Thyroid gland (tissue), 4 donors: ENCODE data around the gene SVOP. TPM values are rescaled to one million over a fixed set of nuclear protein-coding genes. Genes with fewer than 3 reads are reported as not detected.
A peak's percentile ranks its signal among the peaks of the same experiment; 100 is the strongest.

Experiments used
- DNase-seq, 2 donors: peaks; one replicate each; pipeline ENCODE4 v3.0.0-alpha.2; 2019
- H3K27ac ChIP-seq, 3 donors: fragments of 200-600 bp; sonication (generic); 1 replicate in 2 of 3; 2 replicates in 1 of 3; pipeline ENCODE4 v1.5.1; 2016 to 2019; ENCODE audit warnings: mild to moderate bottlenecking in 1 of 3, moderate library complexity in 1 of 3
- H3K27me3 ChIP-seq: fragments of 200-600 bp; sonication (generic); one replicate; pipeline ENCODE4 v1.5.1; 2019
- H3K36me3 ChIP-seq, 2 donors: fragments of 200-600 bp; sonication (generic); one replicate each; pipeline ENCODE4 v1.5.1; 2016 to 2019
- H3K4me1 ChIP-seq, 2 donors: fragments of 200-600 bp; sonication (generic); one replicate each; pipeline ENCODE4 v1.5.1; 2017 to 2019
- H3K4me3 ChIP-seq, 3 donors: fragments of 200-600 bp; sonication (generic); replicated peaks in 1 of 3; 1 replicate in 2 of 3; 2 replicates in 1 of 3; pipeline ENCODE4 v1.5.1; 2016; ENCODE audit warnings: mild to moderate bottlenecking in 1 of 3
- H3K9me3 ChIP-seq: fragments of 200-600 bp; sonication (generic); one replicate; pipeline ENCODE4 v1.5.1; 2017
- CTCF ChIP-seq, 6 experiments: fragments of 200-600 bp in 3 of 6; fragments of 450-650 bp in 3 of 6; sonication (generic) in 3 of 6; IDR thresholded peaks; one replicate each; pipeline ENCODE4 v1.5.1; 2016 to 2019; ENCODE audit warnings: antibody characterized with exemption in 6 of 6, mild to moderate bottlenecking in 2 of 6, inconsistent platforms in 1 of 6, moderate library complexity in 1 of 6
- POLR2A ChIP-seq, 2 donors: fragments of 450-650 bp; IDR thresholded peaks; one replicate each; pipeline ENCODE4 v1.6.1; 2017; ENCODE audit warnings: antibody characterized with exemption in 2 of 2, mild to moderate bottlenecking in 2 of 2, moderate library complexity in 1 of 2
- WGBS, 2 donors: methylation state at CpG; one replicate each; pipeline ENCODE4 v1.1.5; 2017; 5-methylcytosine and 5-hydroxymethylcytosine counted together
- intact Hi-C: fragments of 100-400 bp; cut with DNase I; formaldehyde crosslinking; loops from one replicate; pipeline ENCODE4 v1.15.1; 2023
- total RNA-seq, 4 donors: library from RNA; depleted of rRNA; stranded (reverse); fragments of >200 nt; gene quantifications; one replicate each; pipeline ENCODE4 v1.2.3, GENCODE V29; 2016

Gene SVOP
- total RNA-seq, 4 donors from 2014 or later: not detected

DNA sequence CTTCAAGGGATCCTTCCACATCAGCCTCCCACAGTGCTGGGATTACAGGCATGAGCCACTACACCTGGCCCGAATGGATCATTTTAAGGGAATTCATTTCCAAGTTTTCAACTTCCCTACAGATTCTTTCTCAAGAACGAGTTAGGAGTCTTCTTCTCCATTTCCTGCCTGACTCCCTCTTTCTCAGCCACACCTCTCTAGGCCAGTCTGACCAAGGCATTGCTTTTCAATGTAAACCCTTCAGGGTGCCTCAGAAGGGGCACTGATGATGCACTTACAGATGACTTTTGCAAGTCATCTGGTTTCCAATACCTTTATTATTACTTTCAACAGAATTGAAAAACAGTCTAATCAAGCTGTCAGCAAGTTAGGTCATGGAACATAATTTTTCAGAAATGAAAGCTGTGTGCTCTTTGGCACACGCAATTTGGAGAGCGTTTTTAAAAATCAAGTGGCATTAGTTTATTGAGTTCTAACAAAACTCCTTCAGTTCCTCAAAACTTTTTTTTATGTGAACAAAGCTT lies 47.2 kb downstream of the SVOP start:
- WGBS, 2 donors: 51 to 53% methylated on average over 4 of the region's 4 CpGs
- DNase-seq: no peak
- Histone ChIP-seq H3K9me3 (no peaks in the 10 kb centered on the region), H3K27me3 (no peaks in the 10 kb centered on the region), H3K4me1 (no peaks in the 10 kb centered on the region), H3K27ac (no peak overlapping the region), H3K4me3 (no peak overlapping the region), H3K36me3 (no peaks in the 10 kb centered on the region)
- intact Hi-C loops: no loop called here
- TF ChIP-seq POLR2A (IDR thresholded peaks at IDR 0.05) (no peak), CTCF (IDR thresholded peaks at IDR 0.05) (no peak)

DNA sequence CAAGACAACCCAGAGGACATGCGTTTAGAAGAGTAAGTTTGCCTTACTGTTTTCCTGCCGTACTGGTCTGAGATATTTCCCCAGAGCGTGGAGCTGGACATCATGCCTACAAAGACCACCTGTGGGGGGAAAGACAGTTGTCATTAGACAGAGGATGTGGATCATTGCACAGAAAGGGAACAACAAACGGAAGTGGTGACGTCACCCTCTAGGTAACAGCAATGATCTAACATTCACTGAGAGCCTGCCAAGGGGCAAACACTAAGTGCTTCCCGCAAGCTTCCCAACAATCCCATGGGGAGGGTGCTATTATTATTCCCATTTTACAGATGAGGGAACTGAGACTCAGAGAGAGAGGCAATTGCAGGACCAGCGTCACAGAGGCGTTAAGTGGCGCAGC lies 48.5 kb downstream of the SVOP start:
- intact Hi-C loops: no loop called here
- H3K27ac ChIP-seq: no peak overlapping the region

GRCh38 chr12:108969622-108970021 lies 51.2 kb downstream of the SVOP start:
- Histone ChIP-seq H3K9me3 (no peaks in the 10 kb centered on the region), H3K36me3 (no peaks in the 10 kb centered on the region), H3K27me3 (no peaks in the 10 kb centered on the region), H3K27ac (no peak overlapping the region), H3K4me1 (no peaks in the 10 kb centered on the region), H3K4me3 (no peak overlapping the region)
- no peak for TF ChIP-seq CTCF (IDR thresholded peaks at IDR 0.05)
- no peak for TF ChIP-seq POLR2A (IDR thresholded peaks at IDR 0.05)
- intact Hi-C loops: no loop called here
- 77 to 86% methylated on average over 2 of the region's 2 CpGs for WGBS, 2 donors
- DNase-seq: no peak

More for the DNA sequence above, 48.5 kb downstream of the SVOP start:
- Histone ChIP-seq H3K9me3 (no peaks in the 10 kb centered on the region), H3K4me3 (no peak overlapping the region), H3K27me3 (no peaks in the 10 kb centered on the region), H3K4me1 (no peaks in the 10 kb centered on the region), H3K36me3 (no peaks in the 10 kb centered on the region)
- DNase-seq: no peak
- no peak for TF ChIP-seq CTCF (IDR thresholded peaks at IDR 0.05)
- TF ChIP-seq POLR2A (IDR thresholded peaks at IDR 0.05): no peak
- WGBS, 2 donors: 58 to 59% methylated on average over 9 of the region's 9 CpGs

DNA sequence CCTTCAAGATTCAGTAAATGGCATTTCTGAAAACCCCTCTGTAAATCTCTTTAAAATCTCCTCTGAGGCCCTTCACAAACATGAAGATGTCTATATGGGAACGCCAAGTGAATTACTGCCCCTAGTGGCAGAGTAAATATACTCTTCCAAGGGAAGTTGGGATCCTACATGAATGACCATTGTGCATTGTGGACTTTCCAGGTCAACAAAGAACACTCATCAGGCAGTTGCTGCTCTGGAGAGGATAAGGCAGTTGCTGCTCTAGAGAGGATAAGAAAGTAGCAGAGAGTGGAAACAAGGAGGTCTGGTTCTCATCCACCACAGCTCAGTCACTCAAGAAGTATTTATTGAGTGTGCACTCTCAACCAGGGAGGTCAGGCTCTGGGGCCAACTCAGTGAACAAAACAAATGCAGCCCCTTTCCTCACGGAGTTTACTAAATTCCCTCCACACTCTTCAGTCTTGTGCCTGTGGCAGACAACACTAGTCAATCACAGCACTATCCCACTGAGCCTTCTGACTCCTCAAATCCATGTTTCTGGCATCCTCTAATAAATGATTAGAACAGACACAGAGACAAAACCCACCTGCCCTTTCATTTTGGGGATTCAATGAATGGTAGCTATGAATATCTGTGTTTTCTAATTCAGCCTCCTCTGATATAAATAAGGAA lies 52.9 kb downstream of the SVOP start:
- no peak for DNase-seq
- H3K36me3 ChIP-seq: no peaks in the 10 kb centered on the region
- WGBS, 2 donors: 28 to 36% methylated on average over 2 of the region's 2 CpGs
- peak in 1 of 6 experiments; percentile 38 for TF ChIP-seq CTCF (IDR thresholded peaks at IDR 0.05)
- no peak for TF ChIP-seq POLR2A (IDR thresholded peaks at IDR 0.05)
- H3K4me3 ChIP-seq: no peak overlapping the region
- H3K27me3 ChIP-seq: no peaks in the 10 kb centered on the region
- H3K4me1 ChIP-seq: no peaks in the 10 kb centered on the region
- no peak overlapping the region for H3K27ac ChIP-seq
- no peaks in the 10 kb centered on the region for H3K9me3 ChIP-seq
- intact Hi-C loops: no loop called here

DNA sequence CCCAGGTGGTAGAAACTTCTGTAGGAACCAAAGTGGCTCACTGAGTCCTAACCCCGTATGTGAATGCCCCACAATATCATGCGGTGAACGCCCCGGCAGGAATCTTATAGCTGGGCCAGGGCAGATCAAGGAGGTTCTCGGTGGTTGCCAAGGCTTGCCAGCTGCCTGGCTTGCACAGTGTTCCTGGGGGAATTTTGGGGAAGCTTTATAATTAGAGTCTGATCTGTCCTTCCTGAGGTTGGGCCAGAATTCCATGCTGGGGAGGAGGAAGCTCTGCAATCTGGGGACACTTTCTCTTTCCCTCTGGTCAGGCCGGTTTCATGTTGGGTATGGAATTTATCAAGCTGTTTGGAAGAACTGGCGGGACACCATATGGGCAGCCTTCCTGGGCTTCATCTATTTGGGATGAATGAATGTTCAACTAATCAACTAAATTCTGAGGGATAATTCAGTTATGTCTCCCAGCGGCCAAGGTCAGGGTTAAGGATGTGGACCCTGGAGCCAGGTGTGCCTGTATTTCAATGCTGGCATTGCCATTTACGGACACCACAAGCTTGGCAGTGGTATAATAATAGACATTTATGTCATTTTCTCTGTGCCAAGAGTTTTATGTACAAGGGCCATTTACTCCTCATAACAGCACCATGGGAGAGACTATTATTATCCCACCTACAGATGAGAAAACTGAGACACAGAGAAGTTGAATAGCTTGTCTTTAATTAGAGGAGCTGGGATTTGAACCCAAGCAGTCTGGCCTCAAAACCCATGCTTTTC lies 54.3 kb downstream of the SVOP start:
- Histone ChIP-seq H3K27me3 (no peaks in the 10 kb centered on the region), H3K27ac (no peak overlapping the region), H3K4me1 (no peaks in the 10 kb centered on the region), H3K36me3 (no peaks in the 10 kb centered on the region), H3K9me3 (no peaks in the 10 kb centered on the region), H3K4me3 (no peak overlapping the region)
- 82% methylated on average over 9 of the region's 9 CpGs for WGBS, 2 donors
- intact Hi-C loops: no loop called here
- no peak for TF ChIP-seq CTCF (IDR thresholded peaks at IDR 0.05)
- no peak for TF ChIP-seq POLR2A (IDR thresholded peaks at IDR 0.05)
- no peak for DNase-seq
